ENCODE measurements around the gene CARNS1.

The CARNS1 gene

DNA sequence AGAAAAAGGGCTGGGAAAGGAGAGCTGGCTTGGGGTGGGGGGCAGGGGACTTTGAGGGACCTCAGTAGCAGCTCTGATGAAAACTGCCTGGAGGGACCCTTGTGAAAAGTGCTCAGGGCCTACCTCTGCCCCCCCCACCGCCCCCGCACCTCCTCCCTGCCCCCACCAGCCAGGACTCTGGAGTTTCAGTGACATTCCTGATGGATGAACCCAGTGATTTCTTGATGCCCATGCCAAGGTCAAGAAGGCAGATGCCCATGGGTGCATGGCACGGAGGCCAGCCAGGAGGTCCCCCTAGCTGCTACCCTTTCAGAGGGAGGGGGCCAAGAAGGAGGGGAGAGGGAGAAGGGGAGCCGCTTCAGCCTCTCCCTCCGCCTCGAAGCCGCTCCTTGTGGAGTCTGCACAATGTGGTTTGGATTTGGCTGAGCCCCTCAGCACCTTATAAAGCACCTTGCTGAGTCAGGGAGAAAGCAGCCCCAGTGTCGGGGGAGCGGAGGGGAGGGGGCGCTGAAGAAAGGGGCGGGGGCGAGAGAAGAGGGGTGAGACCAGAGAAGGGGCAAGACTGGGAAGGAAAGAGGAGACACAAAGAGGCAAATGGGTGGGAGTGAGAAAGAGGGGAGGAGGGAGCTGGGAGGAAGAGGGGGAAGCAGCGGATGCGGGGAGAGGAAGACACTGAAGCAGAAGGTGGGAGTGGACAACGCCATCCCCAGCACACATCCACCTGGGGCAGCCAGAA is 40.0 kb upstream of the CARNS1 start:
- no peak for DNase-seq (ENCODE audit: low read depth)

DNA sequence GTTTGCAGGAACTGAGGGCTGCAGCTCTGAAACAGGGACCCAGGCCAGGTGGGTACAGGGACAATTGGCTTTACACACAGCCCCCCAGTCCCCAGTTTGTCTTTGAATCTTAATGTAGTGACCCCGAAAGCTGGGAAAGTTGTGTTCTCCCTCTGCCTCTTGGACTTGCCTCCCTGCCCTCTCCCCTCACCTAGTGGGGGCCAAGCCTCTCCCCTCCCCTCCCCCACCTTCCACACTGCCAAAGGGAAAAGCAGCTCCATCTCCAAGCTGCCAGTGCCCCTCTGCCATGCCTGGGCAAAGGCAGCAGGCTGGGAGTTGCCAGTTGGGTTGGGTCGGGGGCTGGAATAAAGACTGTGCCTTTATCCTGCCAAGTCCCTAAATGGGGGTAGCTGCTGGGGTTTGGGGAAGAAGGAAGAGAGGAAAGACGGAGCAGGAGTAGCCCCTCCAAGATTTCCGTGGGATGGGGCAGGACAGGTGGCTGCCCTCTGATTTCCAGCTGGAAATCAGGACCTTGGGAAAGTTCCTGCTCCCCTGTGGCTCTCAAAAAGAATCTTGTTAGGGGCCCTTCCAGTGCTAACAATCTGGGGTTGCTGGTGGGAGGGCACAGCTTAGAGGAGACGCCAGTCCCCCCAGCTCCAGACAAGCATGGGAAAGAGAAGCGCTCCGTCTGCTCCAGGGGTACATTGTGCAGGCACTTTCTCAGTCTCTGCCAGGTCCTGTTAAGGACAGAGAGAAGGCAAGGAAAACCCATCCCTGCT is 39.2 kb upstream of the CARNS1 start:
- DNase-seq (ENCODE audit: low read depth) = no peak

GRCh38 chr11:67376873-67377808 is 38.3 kb upstream of the CARNS1 start:
- no peak for DNase-seq (ENCODE audit: low read depth)

GRCh38 chr11:67378544-67378943 is 36.9 kb upstream of the CARNS1 start:
- no peak for DNase-seq (ENCODE audit: low read depth)

DNA sequence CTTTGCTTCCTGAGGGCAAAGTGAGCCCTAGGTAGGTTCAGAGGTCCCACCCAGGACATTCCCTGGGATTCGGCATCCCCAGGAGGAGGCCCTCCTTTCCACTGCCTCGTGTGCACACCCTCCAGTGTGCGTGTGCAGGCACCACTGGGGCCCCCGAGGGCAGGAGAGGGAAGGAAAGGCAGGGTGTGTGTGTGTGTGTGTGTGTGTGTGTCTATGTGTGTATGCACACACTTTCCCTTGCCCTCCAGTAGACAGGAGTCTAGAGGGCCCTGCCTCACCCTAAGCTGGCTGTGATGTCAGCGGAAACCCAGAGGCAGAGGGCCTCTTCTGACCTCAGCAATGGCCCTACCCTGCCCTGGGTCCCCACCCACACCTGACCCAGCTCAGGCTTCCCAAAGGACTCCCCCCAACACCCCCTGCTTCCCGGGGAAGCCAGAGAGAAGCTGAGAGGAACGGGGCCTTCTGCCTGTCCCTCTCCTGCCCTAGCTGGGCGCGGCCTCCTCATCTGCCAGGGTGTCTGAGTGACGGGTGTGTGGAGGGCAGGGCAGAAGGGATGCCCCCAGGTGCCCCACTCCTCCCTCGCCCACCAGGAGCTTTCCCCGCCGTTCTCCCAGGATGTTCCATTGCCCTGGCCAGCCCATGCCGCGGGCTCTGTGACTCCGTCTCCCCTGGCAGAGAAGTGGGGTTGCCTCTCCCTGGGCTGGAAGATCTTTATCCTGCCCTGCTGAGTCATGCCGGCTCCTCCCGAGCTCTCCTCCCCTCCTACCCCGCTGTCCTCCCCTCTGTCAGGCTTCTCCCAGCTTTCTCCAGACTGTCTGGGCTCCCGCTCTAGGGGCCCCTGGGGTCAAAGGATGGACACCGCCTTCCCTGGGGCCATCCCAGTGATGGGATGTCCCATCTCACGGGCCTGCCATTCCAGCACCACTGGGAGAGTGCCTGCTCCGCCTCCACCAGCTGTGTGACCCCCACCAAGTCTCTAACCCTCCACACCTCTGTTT is 36.1 kb upstream of the CARNS1 start:
- peak; percentile 50 for DNase-seq (ENCODE audit: low read depth)

GRCh38 chr11:67381244-67381972 is 34.1 kb upstream of the CARNS1 start:
- DNase-seq (ENCODE audit: low read depth) = no peak

- peak; percentile 58 for DNase-seq (ENCODE audit: low read depth)
Observed at GRCh38 chr11:67382276-67383136, 33.0 kb upstream of the CARNS1 start.

GRCh38 chr11:67384851-67385366 is 30.6 kb upstream of the CARNS1 start:
- peak; percentile 59 for DNase-seq (ENCODE audit: low read depth)

DNA sequence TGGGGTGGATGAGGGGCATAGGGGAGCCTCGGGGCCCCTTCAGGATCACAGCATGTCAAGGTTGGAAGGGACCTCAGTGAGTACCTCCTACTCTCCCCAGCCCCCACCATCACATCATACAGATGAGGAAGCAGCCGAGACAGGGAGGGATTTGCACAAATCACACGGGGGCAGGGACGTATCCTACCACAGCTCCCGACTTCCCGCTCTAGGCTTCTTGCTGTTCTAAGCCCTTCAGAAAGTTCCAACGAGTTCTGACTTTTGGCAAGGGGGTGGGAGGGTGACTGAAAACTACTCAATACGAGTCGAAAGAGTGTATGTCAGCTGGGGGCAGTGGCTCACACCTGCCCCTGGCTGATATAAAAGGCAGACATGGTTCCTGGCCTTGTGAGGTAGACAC is 28.4 kb upstream of the CARNS1 start:
- DNase-seq (ENCODE audit: low read depth) = no peak

- DNase-seq (ENCODE audit: low read depth) = no peak
Observed at GRCh38 chr11:67387518-67387917, 28.0 kb upstream of the CARNS1 start.

DNA sequence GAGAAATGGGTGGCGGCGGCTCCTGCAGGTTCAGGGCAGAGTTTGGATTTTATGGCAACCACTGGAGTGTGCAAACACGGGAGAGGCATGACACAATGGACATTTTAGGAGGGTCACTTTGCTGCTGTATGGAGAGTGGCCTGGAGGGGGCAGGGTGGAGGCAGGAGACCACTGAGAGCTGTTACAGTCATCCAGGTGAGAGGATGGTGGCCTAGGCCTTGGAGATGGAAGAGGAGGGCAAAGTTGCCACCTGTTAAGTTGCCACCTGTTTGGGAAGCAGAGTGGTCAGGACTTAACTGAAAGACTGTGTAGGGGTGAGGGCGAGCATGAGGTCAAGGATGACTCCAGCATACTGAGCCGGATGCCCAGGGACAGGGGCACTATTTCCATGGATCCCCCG is 26.0 kb upstream of the CARNS1 start:
- no peak for DNase-seq (ENCODE audit: low read depth)

DNA sequence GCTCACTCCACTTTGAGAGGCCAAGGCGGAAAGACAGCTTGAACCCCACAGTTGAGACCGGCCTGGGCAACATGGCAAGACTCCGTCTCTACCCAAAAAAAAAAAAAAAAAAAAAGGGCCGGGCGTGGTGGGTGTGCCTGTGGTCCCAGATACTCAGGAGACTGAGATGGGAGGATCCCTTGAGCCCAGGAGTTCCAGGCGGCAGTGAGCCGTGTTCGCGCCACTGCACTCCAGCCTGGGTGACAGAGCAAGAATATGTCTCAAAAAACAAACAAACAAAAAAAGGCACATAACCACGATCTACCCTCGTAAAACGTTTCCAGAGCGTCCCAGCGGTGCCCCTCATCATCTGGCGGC is 24.6 kb upstream of the CARNS1 start:
- no peak for DNase-seq (ENCODE audit: low read depth)

- peak; percentile 90 for DNase-seq (ENCODE audit: low read depth)
Observed at GRCh38 chr11:67391304-67392182, 23.9 kb upstream of the CARNS1 start, which contains the start of gene RAD9A. TSS of gene RAD9A (plus strand) at chr11:67391986. CDS start at chr11:67392045, 59 bp downstream.

DNA sequence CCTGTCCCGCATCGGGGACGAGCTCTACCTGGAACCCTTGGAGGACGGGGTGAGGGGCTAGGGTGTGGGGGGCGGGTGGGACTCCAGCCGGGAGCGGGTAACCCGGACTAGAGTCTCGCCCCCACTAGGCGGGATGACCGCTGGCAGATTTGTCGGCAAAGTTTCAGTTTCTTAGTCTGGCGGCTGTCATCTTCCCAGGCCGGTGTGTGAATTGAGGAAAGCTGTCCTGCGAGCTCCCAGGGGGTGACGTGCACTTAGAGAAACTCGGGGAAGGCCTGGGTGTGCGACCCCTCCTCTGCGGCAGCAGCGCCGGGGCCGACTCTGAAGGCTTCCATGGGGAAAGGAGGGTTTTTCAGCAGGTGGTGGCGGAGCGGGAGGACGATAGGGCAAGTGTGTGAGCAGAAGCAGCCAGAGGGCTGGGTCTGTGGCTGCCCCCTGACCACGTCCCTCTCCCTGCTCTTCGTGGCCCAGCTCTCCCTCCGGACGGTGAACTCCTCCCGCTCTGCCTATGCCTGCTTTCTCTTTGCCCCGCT is 23.2 kb upstream of the CARNS1 start:
- no peak for DNase-seq (ENCODE audit: low read depth)

- no peak for DNase-seq (ENCODE audit: low read depth)
Observed at GRCh38 chr11:67393437-67393836, 22.0 kb upstream of the CARNS1 start.

- DNase-seq (ENCODE audit: low read depth) = no peak
Observed at GRCh38 chr11:67393990-67394389, 21.5 kb upstream of the CARNS1 start.

- no peak for DNase-seq (ENCODE audit: low read depth)
Observed at GRCh38 chr11:67395555-67396258, 19.8 kb upstream of the CARNS1 start.

- DNase-seq (ENCODE audit: low read depth) = no peak
Observed at GRCh38 chr11:67396259-67396581, 19.3 kb upstream of the CARNS1 start.

Data from fibroblast of gingiva (primary cell).